ENCODE measurements around the gene RHOJ. TPM values are rescaled to one million over a fixed set of nuclear protein-coding genes. Genes with fewer than 3 reads are reported as not detected.

The RHOJ gene
- total and polyA plus RNA-seq, 8 donors = 21.5 to 66.7 (median 60.2) TPM

DNA sequence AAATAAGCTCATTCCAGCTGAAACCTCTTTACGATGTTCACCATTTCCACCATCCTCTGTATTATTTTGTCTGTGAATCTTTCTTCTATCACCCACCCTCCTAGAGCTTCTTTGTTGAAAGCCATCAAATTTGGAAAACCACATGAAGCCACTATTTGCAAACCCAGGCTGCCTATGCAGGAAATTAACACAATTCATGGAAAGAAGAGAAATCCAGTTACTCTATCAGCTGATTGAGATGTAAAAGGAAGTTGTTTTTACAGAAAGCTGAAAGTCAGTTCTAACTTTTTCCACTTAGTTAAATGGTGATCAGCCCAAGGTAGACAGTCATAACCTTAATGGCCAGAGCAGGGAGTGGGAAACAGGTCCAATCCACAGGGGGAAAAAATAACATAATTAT lies 6.6 kb downstream of the RHOJ start:
- Histone ChIP-seq H3K27ac (no peak overlapping the region), H3K4me1 (no peaks in the 10 kb centered on the region), H3K36me3 (peaks cover 0 to 4% of the 10 kb centered on the region in 2 donors), H3K9me3 (no peaks in the 10 kb centered on the region), H3K27me3 (no peaks in the 10 kb centered on the region), H3K4me3 (no peak overlapping the region)
- ATAC-seq (no peak), DNase-seq (no peak)
- TF ChIP-seq, protein P1, sequence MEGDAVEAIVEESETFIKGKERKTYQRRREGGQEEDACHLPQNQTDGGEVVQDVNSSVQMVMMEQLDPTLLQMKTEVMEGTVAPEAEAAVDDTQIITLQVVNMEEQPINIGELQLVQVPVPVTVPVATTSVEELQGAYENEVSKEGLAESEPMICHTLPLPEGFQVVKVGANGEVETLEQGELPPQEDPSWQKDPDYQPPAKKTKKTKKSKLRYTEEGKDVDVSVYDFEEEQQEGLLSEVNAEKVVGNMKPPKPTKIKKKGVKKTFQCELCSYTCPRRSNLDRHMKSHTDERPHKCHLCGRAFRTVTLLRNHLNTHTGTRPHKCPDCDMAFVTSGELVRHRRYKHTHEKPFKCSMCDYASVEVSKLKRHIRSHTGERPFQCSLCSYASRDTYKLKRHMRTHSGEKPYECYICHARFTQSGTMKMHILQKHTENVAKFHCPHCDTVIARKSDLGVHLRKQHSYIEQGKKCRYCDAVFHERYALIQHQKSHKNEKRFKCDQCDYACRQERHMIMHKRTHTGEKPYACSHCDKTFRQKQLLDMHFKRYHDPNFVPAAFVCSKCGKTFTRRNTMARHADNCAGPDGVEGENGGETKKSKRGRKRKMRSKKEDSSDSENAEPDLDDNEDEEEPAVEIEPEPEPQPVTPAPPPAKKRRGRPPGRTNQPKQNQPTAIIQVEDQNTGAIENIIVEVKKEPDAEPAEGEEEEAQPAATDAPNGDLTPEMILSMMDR (IDR thresholded peaks at IDR 0.05) = no peak
- intact Hi-C loops (cut with DNase I) = no loop called here

DNA sequence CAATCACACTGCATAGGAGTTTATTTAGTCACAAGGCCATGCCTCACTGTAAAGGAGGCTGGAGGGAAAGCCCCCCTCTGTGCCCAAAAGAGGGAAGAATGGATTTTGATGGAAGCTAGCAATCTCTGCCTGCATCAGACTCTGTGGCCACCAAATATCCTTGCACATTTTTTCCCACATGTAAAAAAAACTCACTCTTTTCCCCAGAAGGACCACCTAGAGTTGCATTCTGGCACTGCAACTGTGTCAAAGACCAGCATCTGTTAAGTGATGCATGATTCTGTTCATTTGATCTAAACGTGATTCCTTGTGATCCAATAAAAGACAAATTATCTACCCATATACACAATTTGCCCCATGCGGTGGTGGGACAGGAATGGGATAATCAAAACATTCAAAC lies 8.0 kb downstream of the RHOJ start:
- Histone ChIP-seq H3K27ac (no peak overlapping the region), H3K36me3 (peaks cover 0 to 4% of the 10 kb centered on the region in 2 donors), H3K27me3 (no peaks in the 10 kb centered on the region), H3K4me1 (no peaks in the 10 kb centered on the region), H3K4me3 (no peak overlapping the region), H3K9me3 (no peaks in the 10 kb centered on the region)
- DNase-seq = no peak
- no peak for ATAC-seq
- intact Hi-C loops (cut with DNase I) = no loop called here
- TF ChIP-seq, protein P1 (IDR thresholded peaks at IDR 0.05) = no peak

DNA sequence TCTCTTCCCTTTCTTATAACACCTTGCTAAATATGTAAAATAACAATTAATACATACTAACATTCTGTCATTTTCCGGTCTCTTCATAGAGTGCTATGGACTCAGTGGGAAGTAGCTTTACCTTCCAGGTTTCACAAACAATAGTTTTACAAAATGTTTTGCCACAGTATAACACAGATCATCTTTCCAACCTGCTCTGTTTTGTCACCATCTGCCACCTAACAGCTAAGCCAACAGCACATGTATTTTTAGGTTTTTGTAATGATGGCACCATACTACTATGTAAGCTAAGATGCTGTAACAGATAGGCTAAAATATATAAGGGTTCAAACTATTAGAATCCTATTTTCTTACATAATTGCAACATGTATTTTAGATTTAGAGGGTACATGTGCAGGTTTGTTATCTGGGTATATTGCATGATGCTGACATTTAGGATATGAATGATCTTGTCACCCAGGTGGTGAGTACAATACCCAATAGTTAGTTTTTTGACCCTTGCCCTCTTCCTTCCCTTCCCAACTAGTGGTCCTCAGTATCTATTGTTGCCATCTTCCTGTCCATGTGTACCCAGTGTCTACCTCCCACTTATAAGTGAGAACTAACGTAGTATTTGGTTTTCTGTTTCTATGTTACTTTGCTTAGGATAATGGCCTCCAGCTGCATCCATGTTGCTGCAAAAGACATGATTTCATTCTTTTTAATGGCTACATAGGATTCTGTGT lies 8.7 kb downstream of the RHOJ start:
- H3K27me3 ChIP-seq = no peaks in the 10 kb centered on the region
- ATAC-seq (no peak), DNase-seq (no peak)
- no peaks in the 10 kb centered on the region for H3K9me3 ChIP-seq
- H3K36me3 ChIP-seq = peaks cover 0 to 4% of the 10 kb centered on the region in 2 donors
- H3K27ac ChIP-seq = no peak overlapping the region
- H3K4me1 ChIP-seq = no peaks in the 10 kb centered on the region
- intact Hi-C loops (cut with DNase I) = no loop called here
- TF ChIP-seq, protein P1 (IDR thresholded peaks at IDR 0.05) = no peak
- H3K4me3 ChIP-seq = no peak overlapping the region

DNA sequence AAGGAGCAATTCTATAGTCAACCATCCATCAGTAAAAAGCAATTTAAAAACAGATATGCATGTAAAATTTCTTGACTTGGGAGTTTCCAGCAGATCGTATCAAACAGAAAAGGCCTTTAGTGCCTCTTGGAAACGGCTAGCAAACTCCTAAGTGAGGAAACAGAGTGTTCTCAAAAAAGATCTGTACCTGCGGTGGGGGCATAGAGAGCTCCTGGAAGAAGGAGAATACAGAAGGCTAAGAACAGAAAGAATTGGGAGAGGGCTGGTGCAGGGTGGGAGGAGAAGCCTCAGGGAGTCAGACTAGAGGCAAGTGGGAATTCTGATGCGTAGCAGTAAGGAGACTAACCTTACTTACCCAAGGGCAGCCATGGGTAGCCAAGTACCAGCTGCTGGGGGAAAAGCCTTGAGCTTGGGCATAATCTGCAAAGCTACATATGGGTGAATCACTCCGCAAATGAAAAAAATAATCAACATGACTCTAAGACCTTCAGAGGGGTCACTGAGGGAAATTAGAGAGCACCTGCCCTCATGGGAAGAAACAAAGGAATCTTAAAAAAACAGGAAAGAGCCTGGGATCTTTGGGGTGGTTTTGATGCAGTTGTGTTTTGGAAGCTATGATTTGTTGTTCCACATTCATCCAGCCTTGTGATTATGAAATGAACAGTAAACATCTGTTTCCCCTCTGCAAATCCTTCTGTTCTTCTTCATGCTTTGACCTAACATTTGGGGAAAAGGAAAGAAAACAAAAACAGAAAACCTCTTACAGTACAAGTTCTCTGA lies 10.4 kb downstream of the RHOJ start:
- no peak overlapping the region for H3K27ac ChIP-seq
- H3K4me3 ChIP-seq = no peak overlapping the region
- H3K4me1 ChIP-seq = no peaks in the 10 kb centered on the region
- no peaks in the 10 kb centered on the region for H3K9me3 ChIP-seq
- no peaks in the 10 kb centered on the region for H3K27me3 ChIP-seq
- no peak for DNase-seq
- intact Hi-C loops (cut with DNase I) = no loop called here
- peaks cover 0 to 4% of the 10 kb centered on the region in 2 donors for H3K36me3 ChIP-seq
- ATAC-seq = no peak
- TF ChIP-seq, protein P1 (IDR thresholded peaks at IDR 0.05) = no peak

DNA sequence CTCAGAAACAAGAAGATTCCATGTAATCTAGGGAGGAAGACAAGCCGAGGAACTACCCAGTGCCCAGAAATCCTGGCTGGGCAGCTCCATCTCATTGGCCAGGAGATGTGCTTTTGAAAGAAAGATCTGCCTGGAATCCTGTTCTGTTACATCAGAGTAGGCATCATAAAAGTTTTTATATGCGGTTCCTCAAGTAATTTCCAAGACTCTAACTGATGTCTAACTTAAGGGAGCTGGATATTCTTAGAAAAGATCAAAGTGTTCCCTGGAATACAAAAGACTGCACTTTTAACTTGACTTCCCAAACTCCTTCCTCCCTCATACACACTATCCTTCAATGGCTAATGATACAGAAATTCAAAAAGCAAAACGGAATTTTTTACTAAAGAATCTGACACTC lies 16.3 kb downstream of the RHOJ start:
- TF ChIP-seq, protein P1 (IDR thresholded peaks at IDR 0.05) = no peak
- intact Hi-C loops (cut with DNase I) = no loop called here
- no peaks in the 10 kb centered on the region for H3K9me3 ChIP-seq
- no peak for ATAC-seq
- no peak overlapping the region for H3K27ac ChIP-seq
- no peak for DNase-seq
- no peaks in the 10 kb centered on the region for H3K36me3 ChIP-seq
- H3K4me3 ChIP-seq = no peak overlapping the region
- no peaks in the 10 kb centered on the region for H3K27me3 ChIP-seq
- H3K4me1 ChIP-seq = no peaks in the 10 kb centered on the region

All from left lung (tissue), 10 donors.